ENCODE data around the gene NPLOC4.

Gene NPLOC4

DNA sequence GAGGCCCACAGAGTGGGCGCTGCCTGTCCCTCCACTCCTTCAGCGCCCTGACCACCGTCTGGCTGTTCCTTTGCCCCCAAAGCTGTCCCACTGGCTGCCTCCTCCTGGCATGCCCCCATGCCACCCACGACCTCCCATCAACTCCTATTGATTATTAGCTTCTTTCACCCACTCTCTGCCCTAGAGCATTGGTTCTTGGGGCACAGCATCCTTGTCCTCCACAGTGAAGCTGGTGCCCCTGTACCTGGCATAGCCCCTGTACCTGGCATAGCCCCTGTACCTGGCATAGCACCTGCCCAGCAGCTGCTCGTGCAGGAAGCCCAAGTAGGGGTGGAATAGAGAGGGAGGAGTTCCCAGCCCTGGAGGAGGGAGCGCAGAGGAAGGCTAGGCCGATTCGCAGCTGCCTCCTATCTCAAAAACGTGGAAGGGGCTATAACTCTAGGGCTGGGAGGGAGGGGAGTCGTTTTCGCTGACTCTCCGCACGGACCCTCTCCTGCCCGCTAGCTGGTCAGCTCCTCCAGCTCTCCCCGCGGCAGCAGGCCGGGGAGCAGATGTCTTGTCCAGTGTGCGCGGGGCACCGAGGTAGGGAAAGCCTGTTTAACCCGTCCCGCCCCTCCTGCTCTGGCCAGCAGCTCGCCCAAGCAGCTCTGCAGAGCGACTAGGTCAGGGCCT, 118.7 kb downstream of the NPLOC4 start:
- no peak for DNase-seq (ENCODE audit: low read depth)

GRCh38 chr17:81517339-81518112, 119.4 kb downstream of the NPLOC4 start:
- no peak for DNase-seq (ENCODE audit: low read depth)

DNA sequence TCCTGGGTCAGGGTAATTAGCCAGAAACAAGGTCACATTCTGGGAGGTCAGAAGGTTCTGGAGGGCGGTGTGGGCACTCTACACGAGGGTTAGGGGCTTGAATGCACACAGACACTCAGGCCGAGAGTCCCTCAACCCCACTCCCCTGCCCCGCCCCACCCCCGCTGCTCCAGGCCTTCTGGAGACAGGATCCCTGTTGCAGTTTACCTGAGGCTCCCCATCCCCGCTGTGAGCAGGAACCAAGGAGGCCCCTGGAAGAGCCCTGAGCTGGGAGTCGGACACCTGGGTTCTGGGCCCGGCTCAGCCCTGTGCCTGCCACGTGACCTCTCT, 119.9 kb downstream of the NPLOC4 start:
- DNase-seq (ENCODE audit: low read depth) = no peak

DNA sequence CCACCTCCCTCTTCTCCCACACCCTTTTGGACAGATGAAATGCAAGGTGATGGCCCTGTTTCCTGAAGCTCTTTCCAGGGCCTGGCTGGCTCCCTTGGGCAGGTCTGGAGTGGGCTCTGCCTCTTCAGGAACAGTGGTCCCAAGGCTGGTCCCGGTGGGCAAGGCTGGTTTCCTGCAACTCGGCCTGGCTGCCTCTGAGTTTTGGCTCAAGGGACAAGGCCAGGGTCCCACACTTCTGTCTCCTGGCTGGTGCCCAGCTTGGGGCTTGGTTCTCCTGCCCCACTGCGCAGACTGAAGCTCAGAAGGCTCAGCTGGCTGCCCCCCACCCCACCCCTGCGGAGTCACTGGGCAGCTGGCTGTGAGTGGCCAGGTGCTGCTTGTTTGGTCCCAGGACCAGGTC, 120.5 kb downstream of the NPLOC4 start:
- no peak for DNase-seq (ENCODE audit: low read depth)

- no peak for DNase-seq (ENCODE audit: low read depth)
Observed at GRCh38 chr17:81515530-81516041, 121.3 kb downstream of the NPLOC4 start.

- peak; percentile 61 for DNase-seq (ENCODE audit: low read depth)
Observed at GRCh38 chr17:81514739-81515529, 122.0 kb downstream of the NPLOC4 start.

DNA sequence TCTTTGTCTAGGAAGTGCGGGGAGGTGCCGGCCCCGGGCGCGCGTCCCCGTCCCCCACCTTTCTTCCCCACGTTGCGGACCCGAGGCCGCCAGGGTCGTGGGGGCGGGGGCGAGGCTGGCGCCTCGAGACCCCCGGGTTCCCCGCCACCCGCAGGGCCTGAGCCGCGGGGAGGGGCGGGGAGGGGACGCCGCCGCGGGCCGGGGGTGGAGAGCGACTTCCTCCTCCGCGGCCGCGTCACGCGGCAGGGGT, 122.5 kb downstream of the NPLOC4 start:
- no peak for DNase-seq (ENCODE audit: low read depth)

- DNase-seq (ENCODE audit: low read depth) = no peak
Observed at GRCh38 chr17:81513753-81514488, 123.0 kb downstream of the NPLOC4 start.

DNA sequence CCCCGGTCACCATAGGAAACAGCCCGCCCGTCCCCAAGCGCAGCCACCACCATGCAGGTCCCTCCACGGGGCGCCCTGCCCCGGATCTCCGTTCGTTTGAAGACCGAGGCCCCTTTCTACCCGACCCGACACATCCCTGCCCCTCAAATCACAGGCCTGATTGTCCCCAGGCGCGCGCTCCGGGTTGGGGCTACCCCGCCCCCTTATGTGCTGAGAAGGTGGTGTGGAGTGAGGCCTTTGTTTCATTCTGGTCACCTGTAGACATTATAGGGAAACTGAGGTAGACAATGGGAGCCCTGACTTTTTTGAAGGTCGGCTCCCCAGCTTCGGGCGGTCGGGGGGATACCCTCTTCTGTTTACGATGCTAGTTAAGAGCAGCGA, 123.5 kb downstream of the NPLOC4 start:
- peak; percentile 48 for DNase-seq (ENCODE audit: low read depth)

DNA sequence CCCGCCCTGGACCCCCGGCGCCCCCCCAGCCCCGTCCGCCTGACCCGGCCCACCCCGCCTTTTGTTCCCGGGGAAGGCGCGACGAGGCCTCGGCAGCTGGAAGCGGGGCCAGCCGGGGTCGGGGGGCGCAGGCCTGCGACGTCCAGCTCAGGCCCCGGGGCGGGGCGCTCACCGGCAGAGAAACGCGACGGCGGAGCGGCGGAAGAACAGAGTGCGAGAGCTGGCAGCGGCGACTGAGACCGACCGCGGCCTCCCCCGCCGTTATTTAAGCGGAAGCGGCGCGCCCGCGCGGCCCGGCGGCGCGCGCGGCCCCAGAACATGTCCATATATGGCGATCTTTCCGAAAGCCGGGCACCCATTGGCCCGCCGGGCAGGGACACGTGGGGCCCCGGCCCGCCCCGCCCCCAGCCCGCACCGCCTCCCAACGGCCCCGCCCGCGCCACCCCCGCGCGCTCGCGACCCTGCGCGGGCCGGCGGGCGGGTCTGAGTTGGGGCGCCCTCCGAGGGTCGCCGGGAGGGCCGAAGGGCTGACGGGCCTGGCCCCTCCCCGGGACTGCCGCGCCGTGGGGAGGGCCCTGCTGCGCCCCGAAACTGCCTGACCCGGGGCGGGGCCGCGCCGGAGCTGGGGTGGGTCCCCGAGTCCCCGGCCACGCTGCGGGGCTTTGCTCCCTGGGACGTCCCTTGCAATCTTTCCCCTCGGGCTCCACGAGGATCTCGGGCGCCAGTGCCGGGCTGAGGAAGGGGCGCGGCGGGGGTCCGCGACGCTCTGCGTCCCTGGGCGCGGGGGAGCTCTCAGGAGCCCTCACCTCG, 124.1 kb downstream of the NPLOC4 start, which contains the start of gene ACTG1:
Gene ACTG1 (minus strand): TSS at position 238 of the 810 bp plus-strand sequence. CDS start 445 bp downstream, outside the sequence.
- peak; percentile 88 for DNase-seq (ENCODE audit: low read depth)

DNA sequence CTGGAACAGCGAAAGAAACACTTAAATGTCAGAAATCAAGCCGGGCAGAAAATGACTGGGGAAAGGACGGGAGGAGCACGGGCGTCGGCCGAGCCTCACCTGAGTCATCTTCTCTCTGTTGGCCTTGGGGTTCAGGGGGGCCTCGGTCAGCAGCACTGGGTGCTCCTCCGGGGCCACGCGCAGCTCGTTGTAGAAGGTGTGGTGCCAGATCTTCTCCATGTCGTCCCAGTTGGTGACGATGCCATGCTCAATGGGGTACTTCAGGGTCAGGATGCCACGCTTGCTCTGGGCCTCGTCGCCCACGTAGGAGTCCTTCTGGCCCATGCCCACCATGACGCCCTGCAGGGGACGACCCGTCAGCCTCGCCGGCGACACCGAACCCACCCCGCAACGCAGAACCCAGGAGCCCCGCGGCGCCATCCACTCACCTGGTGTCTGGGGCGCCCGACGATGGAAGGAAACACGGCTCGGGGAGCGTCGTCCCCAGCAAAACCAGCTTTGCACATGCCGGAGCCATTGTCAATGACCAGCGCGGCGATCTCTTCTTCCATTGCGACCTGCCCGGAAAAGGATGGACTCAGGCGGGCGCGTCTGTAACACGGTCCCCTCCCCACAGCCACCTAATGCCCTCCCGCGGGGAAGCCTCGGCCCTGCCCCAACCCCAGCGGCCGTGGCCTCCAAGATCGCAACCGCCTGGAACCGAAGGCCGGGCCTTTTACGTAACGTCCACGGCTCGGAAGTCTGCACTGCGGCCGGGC, 124.9 kb downstream of the NPLOC4 start:
- DNase-seq (ENCODE audit: low read depth) = peak; percentile 39

- no peak for DNase-seq (ENCODE audit: low read depth)
Observed at GRCh38 chr17:81511554-81511803, 125.4 kb downstream of the NPLOC4 start.

DNA sequence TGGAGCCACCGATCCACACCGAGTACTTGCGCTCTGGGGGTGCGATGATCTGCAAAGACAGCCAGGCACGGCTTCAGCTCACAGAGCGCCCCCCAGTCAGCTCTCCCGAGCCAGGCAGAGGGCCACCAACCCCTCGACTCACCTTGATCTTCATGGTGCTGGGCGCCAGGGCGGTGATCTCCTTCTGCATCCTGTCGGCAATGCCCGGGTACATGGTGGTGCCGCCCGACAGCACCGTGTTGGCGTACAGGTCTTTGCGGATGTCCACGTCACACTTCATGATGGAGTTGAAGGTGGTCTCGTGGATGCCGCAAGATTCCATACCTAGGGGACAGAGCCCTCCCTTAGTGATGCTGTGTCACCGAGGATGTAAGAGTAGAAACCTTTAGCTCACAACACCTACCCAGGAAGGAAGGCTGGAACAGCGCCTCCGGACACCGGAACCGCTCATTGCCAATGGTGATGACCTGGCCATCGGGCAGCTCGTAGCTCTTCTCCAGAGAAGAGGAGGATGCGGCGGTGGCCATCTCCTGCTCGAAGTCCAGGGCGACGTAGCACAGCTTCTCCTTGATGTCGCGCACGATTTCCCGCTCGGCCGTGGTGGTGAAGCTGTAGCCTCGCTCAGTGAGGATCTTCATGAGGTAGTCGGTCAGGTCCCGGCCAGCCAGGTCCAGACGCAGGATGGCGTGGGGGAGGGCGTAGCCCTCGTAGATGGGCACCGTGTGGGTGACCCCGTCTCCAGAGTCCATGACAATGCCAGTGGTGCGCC, 125.9 kb downstream of the NPLOC4 start:
- peak; percentile 10 for DNase-seq (ENCODE audit: low read depth)

- no peak for DNase-seq (ENCODE audit: low read depth)
Observed at GRCh38 chr17:81509972-81510784, 126.7 kb downstream of the NPLOC4 start.

GRCh38 chr17:81509207-81509971, 127.5 kb downstream of the NPLOC4 start:
- no peak for DNase-seq (ENCODE audit: low read depth)

- no peak for DNase-seq (ENCODE audit: low read depth)
Observed at GRCh38 chr17:81508639-81509206, 128.2 kb downstream of the NPLOC4 start.
